Inferior parietal cortex (tissue), 1 donor: ENCODE measurements around the gene FBXL7.

Source experiments
- DNase-seq: peaks from one replicate; pipeline ENCODE4 v3.0.0-alpha.2; 2016; ENCODE audit errors: extremely low spot score

FBXL7 gene

GRCh38 chr5:15715967-15716366, 216.0 kb downstream of the FBXL7 start:
- DNase-seq: no peak

- no peak for DNase-seq
These were observed 217.0 kb downstream of the FBXL7 start for GRCh38 chr5:15717001-15717400.

GRCh38 chr5:15718421-15719179, 218.6 kb downstream of the FBXL7 start:
- DNase-seq: no peak

DNA sequence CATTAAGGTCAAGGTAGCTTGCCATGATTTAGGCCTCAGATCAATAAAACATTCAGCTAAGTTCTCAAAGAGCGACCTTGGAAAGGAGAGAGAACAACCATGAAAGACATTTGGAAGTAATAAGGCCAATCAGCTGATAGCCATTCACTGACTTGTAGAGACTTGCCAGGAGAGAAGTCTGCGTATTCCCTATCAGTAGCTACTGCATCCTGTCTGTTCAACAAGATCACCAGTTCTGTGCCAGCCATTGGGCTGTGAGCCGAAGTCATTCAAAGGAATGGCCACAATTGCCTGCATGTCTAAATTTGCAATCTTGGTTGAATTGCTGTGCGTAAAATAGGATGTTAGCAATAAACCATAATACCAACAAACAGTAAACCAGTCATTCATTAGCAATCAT, 219.8 kb downstream of the FBXL7 start:
- DNase-seq: no peak

- no peak for DNase-seq
These were observed 220.5 kb downstream of the FBXL7 start for GRCh38 chr5:15720515-15720914.

- DNase-seq: no peak
These were observed 222.3 kb downstream of the FBXL7 start for GRCh38 chr5:15722305-15722704.

- DNase-seq: no peak
These were observed 227.4 kb downstream of the FBXL7 start for GRCh38 chr5:15727375-15727774.

GRCh38 chr5:15728811-15729210, 228.8 kb downstream of the FBXL7 start:
- DNase-seq: no peak

- no peak for DNase-seq
These were observed 231.7 kb downstream of the FBXL7 start for GRCh38 chr5:15731699-15732098.

DNA sequence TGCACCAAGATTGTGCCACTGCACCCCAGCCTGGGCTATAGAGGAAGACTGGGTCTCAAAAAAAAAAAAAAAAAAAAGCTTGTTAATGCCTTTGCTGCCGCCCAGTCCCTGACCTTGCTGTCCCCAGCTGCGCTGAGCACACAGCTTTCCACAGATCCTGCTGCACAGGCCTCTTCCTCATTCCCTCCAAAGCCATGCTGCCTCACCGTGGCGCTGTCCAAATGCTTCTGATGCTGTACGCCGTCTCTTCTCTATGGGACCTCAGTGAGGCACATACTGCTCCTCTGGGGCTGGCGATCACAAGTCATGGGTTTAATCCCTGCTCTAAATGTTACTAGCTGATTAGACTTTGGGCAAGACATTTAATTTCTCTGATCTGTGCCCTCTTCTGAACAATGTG, 234.1 kb downstream of the FBXL7 start:
- DNase-seq: no peak

GRCh38 chr5:15737036-15737821, 237.2 kb downstream of the FBXL7 start:
- DNase-seq: no peak

- DNase-seq: no peak
These were observed 238.1 kb downstream of the FBXL7 start for GRCh38 chr5:15737871-15738664.

- DNase-seq: no peak
These were observed 240.4 kb downstream of the FBXL7 start for GRCh38 chr5:15740383-15740782.

DNA sequence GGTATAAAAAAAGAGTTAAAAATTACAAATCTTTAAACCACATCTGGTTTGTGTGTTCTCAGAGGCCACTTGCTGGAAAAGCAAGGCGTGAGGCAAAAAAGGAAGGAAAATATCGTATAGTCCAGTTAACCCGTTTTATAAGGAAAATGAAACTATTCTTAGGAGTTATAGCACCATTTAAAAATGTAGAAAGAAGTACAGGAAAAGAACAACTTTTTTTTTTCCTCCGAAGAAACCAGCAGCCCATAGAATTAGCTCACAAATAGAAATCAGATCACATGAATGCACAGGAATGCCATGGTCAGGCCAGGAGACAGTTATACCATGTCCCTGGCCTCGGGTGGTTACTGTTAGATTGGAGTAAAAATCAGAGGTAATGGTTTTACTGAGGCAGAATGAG, 241.6 kb downstream of the FBXL7 start:
- no peak for DNase-seq

DNA sequence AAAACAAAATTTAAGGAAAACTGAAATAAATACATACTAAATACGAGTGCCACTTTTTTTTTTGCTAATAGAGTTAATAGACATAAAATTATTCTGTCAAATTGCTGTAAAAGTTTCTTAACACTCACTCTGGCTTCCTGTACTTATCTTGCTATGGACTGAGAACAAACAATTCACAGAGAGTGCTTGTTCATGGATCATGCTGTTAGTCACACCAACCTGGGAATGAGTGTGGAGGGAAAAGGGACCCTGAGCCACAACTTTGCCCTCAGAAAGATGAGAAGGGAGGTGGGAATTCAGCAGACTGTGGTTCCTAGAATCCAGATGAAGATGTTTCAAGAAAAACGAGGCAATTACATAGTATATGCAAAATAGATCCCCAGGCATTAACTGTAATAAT, 246.9 kb downstream of the FBXL7 start:
- DNase-seq: no peak

DNA sequence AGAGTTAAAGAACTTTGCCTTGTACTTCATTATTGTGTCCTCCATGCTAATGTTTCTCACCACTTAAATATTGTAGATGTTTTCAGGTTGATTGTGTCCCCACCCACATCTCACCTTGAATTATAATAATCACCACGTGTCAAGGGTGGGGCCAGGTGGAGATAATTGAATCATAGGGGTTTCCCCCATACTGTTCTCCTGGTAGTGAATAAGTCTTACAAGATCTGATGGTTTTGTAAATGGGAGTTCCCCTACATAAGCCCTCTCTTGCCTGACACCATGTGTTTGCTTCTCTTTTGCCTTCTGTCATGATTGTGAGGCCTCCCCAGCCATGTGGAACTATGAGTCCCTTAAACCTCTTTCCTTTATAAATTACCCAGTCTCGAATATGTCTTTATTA, 248.3 kb downstream of the FBXL7 start:
- DNase-seq: no peak

GRCh38 chr5:15752663-15753285, 252.8 kb downstream of the FBXL7 start:
- no peak for DNase-seq

GRCh38 chr5:15753752-15754151, 253.8 kb downstream of the FBXL7 start:
- DNase-seq: no peak

- no peak for DNase-seq
These were observed 257.1 kb downstream of the FBXL7 start for GRCh38 chr5:15757103-15757502.

DNA sequence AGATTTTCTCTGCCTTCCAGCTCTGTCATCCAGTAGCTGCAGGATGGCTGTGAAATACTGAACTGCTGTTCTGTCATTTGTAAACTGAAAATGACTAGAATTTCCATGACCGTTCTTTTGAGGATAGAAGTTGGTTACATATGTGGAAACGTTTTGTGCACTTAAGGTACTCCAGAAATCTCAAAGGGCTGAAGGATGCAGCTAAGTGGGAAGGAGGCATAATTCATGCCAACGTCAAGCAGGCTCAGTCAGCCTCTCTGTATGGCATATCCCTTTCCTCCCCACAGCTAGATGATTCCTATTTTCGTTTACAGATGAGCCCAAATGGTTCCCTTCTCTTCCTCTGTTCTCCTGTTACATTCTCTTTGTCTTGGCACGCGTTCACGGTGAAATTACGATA, 257.6 kb downstream of the FBXL7 start:
- no peak for DNase-seq

DNA sequence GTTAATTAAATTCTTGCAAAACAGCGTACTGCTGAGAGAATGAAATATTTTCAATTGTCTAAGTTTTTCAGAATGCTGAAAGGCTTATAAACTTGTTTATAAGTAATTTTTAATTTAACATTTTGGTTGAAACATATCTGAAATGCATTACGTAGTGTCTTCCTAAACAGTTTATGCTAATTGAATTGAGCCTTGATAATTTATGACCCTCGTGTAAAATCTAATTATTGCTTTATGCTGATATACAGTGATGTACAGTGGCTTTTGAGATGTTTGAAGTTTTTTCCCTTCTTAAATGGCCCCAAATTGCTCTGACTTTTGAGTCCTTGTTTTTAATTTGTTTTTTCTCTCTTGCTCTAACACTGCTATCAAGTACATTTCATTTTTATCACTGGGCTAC, 262.7 kb downstream of the FBXL7 start:
- DNase-seq: no peak

- no peak for DNase-seq
These were observed 263.8 kb downstream of the FBXL7 start for GRCh38 chr5:15763754-15764153.
